WTC11 (cell line): ENCODE results near the gene ITPR3. TPM values are rescaled to one million over a fixed set of nuclear protein-coding genes. Genes with fewer than 3 reads are reported as not detected.
A peak's percentile ranks its signal among the peaks of the same experiment; 100 is the strongest.

Experiments
- ATAC-seq: fragments of 200-7000 bp; cut with Tn5 transposase; 2 replicates; pipeline ENCODE4 v1.10.0; 2021; ENCODE audit warnings: mild to moderate bottlenecking, moderate library complexity
- CTCF ChIA-PET: fragments of 300-600 bp; sonication (Branson Sonifier 250); formaldehyde crosslinking; loops from one replicate; lab custom pipeline; 2021; ENCODE audit warnings: antibody characterized with exemption; lab: Charles Lee
- POLR2A ChIA-PET: fragments of 350-600 bp; sonication (Branson Sonifier 250); formaldehyde crosslinking; loops from one replicate; lab custom pipeline; 2021; ENCODE audit warnings: antibody characterized with exemption; lab: Charles Lee
- DNase-seq: peaks from one replicate; pipeline ENCODE4 v3.0.0; 2021; ENCODE audit warnings: low spot score
- H3K27ac Mint-ChIP-seq: 2 replicates; pipeline ENCODE4 v1.8.0; 2021; ENCODE audit warnings: mixed read lengths
- H3K27me3 Mint-ChIP-seq: 2 replicates; pipeline ENCODE4 v1.8.0; 2021; ENCODE audit warnings: low read depth, mild to moderate bottlenecking, moderate library complexity, mixed read lengths
- H3K36me3 Mint-ChIP-seq: 2 replicates; pipeline ENCODE4 v1.8.0; 2021; ENCODE audit warnings: mixed read lengths
- H3K4me1 Mint-ChIP-seq: 2 replicates; pipeline ENCODE4 v1.8.0; 2022; ENCODE audit warnings: mixed read lengths
- H3K4me3 Mint-ChIP-seq: 2 replicates; pipeline ENCODE4 v1.8.0; 2021; ENCODE audit warnings: mild to moderate bottlenecking, moderate library complexity, mixed read lengths
- H3K9me3 Mint-ChIP-seq: 2 replicates; pipeline ENCODE4 v1.8.0; 2021; ENCODE audit warnings: mixed read lengths
- ARID4B ChIP-seq: sonication (generic); formaldehyde crosslinking; IDR thresholded peaks from 2 replicates; pipeline ENCODE4 v1.8.0; 2023; ENCODE audit warnings: missing genetic modification reagents, mild to moderate bottlenecking, borderline replicate concordance
- ATF1 ChIP-seq: sonication (generic); formaldehyde crosslinking; IDR thresholded peaks from 2 replicates; pipeline ENCODE4 v1.8.1; 2023; ENCODE audit warnings: mild to moderate bottlenecking, moderate library complexity, missing genetic modification reagents
- ELF4 ChIP-seq: sonication (generic); formaldehyde crosslinking; IDR thresholded peaks from 2 replicates; pipeline ENCODE4 v1.8.1; 2022; ENCODE audit warnings: low read depth, mild to moderate bottlenecking, moderate library complexity, missing genetic modification reagents
- ETV6 ChIP-seq: sonication (generic); formaldehyde crosslinking; IDR thresholded peaks from 2 replicates; pipeline ENCODE4 v1.8.1; 2022; ENCODE audit warnings: mild to moderate bottlenecking, missing genetic modification reagents
- FOXK1 ChIP-seq: sonication (generic); formaldehyde crosslinking; IDR thresholded peaks from 2 replicates; pipeline ENCODE4 v1.8.0; 2022; ENCODE audit warnings: mild to moderate bottlenecking, moderate library complexity, missing genetic modification reagents
- FOXP1 ChIP-seq: sonication (generic); formaldehyde crosslinking; IDR thresholded peaks from 2 replicates; pipeline ENCODE4 v1.8.0; 2022; ENCODE audit warnings: missing genetic modification reagents, mild to moderate bottlenecking, moderate library complexity, borderline replicate concordance
- GABPB1 ChIP-seq: sonication (generic); formaldehyde crosslinking; IDR thresholded peaks from 2 replicates; pipeline ENCODE4 v1.8.1; 2023; ENCODE audit warnings: mild to moderate bottlenecking, missing genetic modification reagents
- GRHL2 ChIP-seq: fragments of 250-450 bp; sonication (Bioruptor Pico); IDR thresholded peaks from 2 replicates; pipeline ENCODE4 v1.8.0; 2022; ENCODE audit warnings: mild to moderate bottlenecking, moderate library complexity; ENCODE audit not compliant: insufficient replicate concordance, severe bottlenecking
- HMGA2 ChIP-seq: fragments of 250-450 bp; sonication (Bioruptor Pico); IDR thresholded peaks from 2 replicates; pipeline ENCODE4 v1.4.0; 2021; ENCODE audit warnings: mild to moderate bottlenecking, moderate library complexity
- JAZF1 ChIP-seq: fragments of 250-450 bp; sonication (Bioruptor Pico); IDR thresholded peaks from 2 replicates; pipeline ENCODE4 v1.9.0; 2021; ENCODE audit warnings: moderate library complexity, mild to moderate bottlenecking, inconsistent platforms
- MXD4 ChIP-seq: fragments of 250-450 bp; sonication (Bioruptor Pico); IDR thresholded peaks from 2 replicates; pipeline ENCODE4 v1.8.0; 2021; ENCODE audit warnings: mild to moderate bottlenecking, moderate library complexity, borderline replicate concordance
- PRDM15 ChIP-seq: sonication (generic); formaldehyde crosslinking; IDR thresholded peaks from 2 replicates; pipeline ENCODE4 v1.8.0; 2022; ENCODE audit warnings: missing genetic modification reagents
- TEAD1 ChIP-seq: sonication (generic); formaldehyde crosslinking; IDR thresholded peaks from 2 replicates; pipeline ENCODE4 v1.8.0; 2022; ENCODE audit warnings: mild to moderate bottlenecking, missing genetic modification reagents
- ZNF121 ChIP-seq: sonication (generic); formaldehyde crosslinking; IDR thresholded peaks from 2 replicates; pipeline ENCODE4 v1.8.0; 2023; ENCODE audit warnings: missing genetic modification reagents
- ZNF317 ChIP-seq: sonication (generic); formaldehyde crosslinking; IDR thresholded peaks from 2 replicates; pipeline ENCODE4 v1.8.1; 2023; ENCODE audit warnings: low read depth, mild to moderate bottlenecking, moderate library complexity, missing genetic modification reagents, borderline replicate concordance
- ZNF512 ChIP-seq: sonication (generic); formaldehyde crosslinking; IDR thresholded peaks from 2 replicates; pipeline ENCODE4 v1.8.1; 2022; ENCODE audit warnings: missing genetic modification reagents, borderline replicate concordance
- ZNF532 ChIP-seq: fragments of 250-450 bp; sonication (Bioruptor Pico); IDR thresholded peaks from 2 replicates; pipeline ENCODE4 v1.9.0; 2021; ENCODE audit warnings: mild to moderate bottlenecking, borderline replicate concordance
- ZSCAN18 ChIP-seq: fragments of 250-450 bp; sonication (Bioruptor Pico); IDR thresholded peaks from 2 replicates; pipeline ENCODE4 v2.1.2; 2022; ENCODE audit warnings: mild to moderate bottlenecking, moderate library complexity
- total RNA-seq: library from RNA; stranded (reverse); gene quantifications from 3 replicates; pipeline ENCODE4 v1.2.3, GENCODE V29; 2021

ITPR3 gene
- total RNA-seq, 1 experiment from 2014 or later, result 47.3 TPM

DNA sequence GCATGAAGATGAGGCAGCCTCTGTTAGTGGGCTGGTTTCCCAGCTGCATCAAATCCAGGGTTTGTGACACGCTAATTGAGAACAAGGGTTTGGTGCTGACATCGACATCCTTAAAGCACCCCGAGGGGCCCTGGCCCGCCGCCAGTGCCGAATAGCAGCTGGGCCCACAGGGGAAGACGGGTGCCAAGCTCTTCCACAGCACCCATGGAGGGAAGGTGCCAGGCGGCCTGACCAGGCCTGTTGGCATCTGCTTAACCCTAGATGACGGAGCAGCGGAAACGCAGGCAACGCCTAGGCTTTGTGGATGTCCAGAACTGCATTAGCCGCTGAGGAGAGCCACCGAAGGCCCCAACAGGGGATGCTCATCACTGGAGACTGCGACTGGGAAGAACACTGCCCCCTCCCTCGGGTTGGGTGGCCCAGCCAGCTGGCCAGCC is 74.3 kb downstream of the ITPR3 start:
- CTCF ChIA-PET, result interaction anchor here (0.7 to 2.5 kb wide), 2 partner anchors 112 kb away, joined by 3 to 8 read pairs; no protein-coding TSS in a partner anchor
- DNase-seq, result no peak
- POLR2A ChIA-PET, result no interaction called here
- peaks cover 58% of the 10 kb centered on the region for H3K36me3 Mint-ChIP-seq
- no peak for ATAC-seq
- H3K4me1 Mint-ChIP-seq, result peaks cover 19% of the 10 kb centered on the region
- H3K27me3 Mint-ChIP-seq, result no peaks in the 10 kb centered on the region
- no peak overlapping the region for H3K4me3 Mint-ChIP-seq
- no peaks in the 10 kb centered on the region for H3K9me3 Mint-ChIP-seq
- H3K27ac Mint-ChIP-seq, result no peak overlapping the region
- TF ChIP-seq FOXP1 (CRISPR knock-in tag) (no peak), ELF4 (CRISPR knock-in tag) (no peak), ZSCAN18 (no peak), ETV6 (CRISPR knock-in tag) (no peak), PRDM15 (no peak), TEAD1 (CRISPR knock-in tag) (no peak), MXD4 (CRISPR knock-in tag) (no peak), GRHL2 (CRISPR knock-in tag) (no peak), ZNF512 (CRISPR knock-in tag) (no peak)

- Mint-ChIP-seq H3K27me3 (no peaks in the 10 kb centered on the region), H3K36me3 (peaks cover 52% of the 10 kb centered on the region), H3K4me3 (no peak overlapping the region), H3K4me1 (peaks cover 19% of the 10 kb centered on the region), H3K9me3 (no peaks in the 10 kb centered on the region), H3K27ac (0 out of 2 replicates have a peak overlapping the region, but pooled peaks have one; percentile 53)
- ChIA-PET POLR2A (no interaction called here), CTCF (interaction anchor here (2.5 kb wide), 1 partner anchor 112 kb away, joined by 8 read pairs; no protein-coding TSS in a partner anchor)
- ATAC-seq, result no peak
- DNase-seq, result no peak
- TF ChIP-seq ZNF121 (no peak), HMGA2 (no peak), JAZF1 (CRISPR knock-in tag) (no peak), ARID4B (CRISPR knock-in tag) (no peak), FOXK1 (no peak), ZNF317 (CRISPR knock-in tag) (no peak), ZNF512 (CRISPR knock-in tag) (no peak), GABPB1 (no peak), ATF1 (no peak), ZNF532 (CRISPR knock-in tag) (no peak)
These were observed 75.0 kb downstream of the ITPR3 start for GRCh38 chr6:33696076-33696475.
